G401 (cell line): ENCODE data around the gene NTSR2. TPM values are rescaled to one million over a fixed set of nuclear protein-coding genes. Genes with fewer than 3 reads are reported as not detected.
A peak's percentile ranks its signal among the peaks of the same experiment; 100 is the strongest.
"Not testable (repeated sequence)": the region's sequence is repeated elsewhere in the genome, so short reads cannot be mapped to it uniquely, and the experiment has no call there.

Experiments
- DNase-seq: peaks from one replicate; pipeline ENCODE4 v3.0.0-alpha.2; 2015; ENCODE audit warnings: low spot score
- in situ Hi-C: cut with HindIII; loops from 2 replicates; pipeline ENCODE4 v1.10.0; 2016; ENCODE audit warnings: low sequenced_read_pairs, mixed read lengths
- total RNA-seq: library from RNA; depleted of rRNA; stranded (reverse); fragments of >200 nt; shearing (Covaris generic); gene quantifications from 2 replicates; pipeline ENCODE4 v1.2.3, GENCODE V29; 2014

Gene NTSR2
- total RNA-seq, 1 experiment from 2014 or later, result not detected

GRCh38 chr2:11663427-11663826 lies 6.6 kb downstream of the NTSR2 start:
- DNase-seq, result no peak
- in situ Hi-C loops, result no loop called here

GRCh38 chr2:11662882-11663281 lies 7.1 kb downstream of the NTSR2 start:
- in situ Hi-C loops, result no loop called here
- DNase-seq, result no peak

- DNase-seq, result peak; percentile 41
- in situ Hi-C loops, result no loop called here
Measured at GRCh38 chr2:11661891-11662435, 8.0 kb downstream of the NTSR2 start.

GRCh38 chr2:11660396-11660795 lies 9.6 kb downstream of the NTSR2 start:
- in situ Hi-C loops, DNase-seq: not testable (repeated sequence)

- DNase-seq, result no peak
- in situ Hi-C loops, result no loop called here
Measured at GRCh38 chr2:11659851-11660250, 10.1 kb downstream of the NTSR2 start.

- no peak for DNase-seq
- in situ Hi-C loops, result no loop called here
Measured at GRCh38 chr2:11659115-11659475, 10.9 kb downstream of the NTSR2 start.

- in situ Hi-C loops, result no loop called here
- no peak for DNase-seq
Measured at GRCh38 chr2:11658208-11659114, 11.5 kb downstream of the NTSR2 start.

- no peak for DNase-seq
- in situ Hi-C loops, result no loop called here
Measured at GRCh38 chr2:11657646-11658045, 12.3 kb downstream of the NTSR2 start.

- no peak for DNase-seq
- in situ Hi-C loops, result no loop called here
Measured at GRCh38 chr2:11657195-11657594, 12.8 kb downstream of the NTSR2 start.

GRCh38 chr2:11656671-11657101 lies 13.3 kb downstream of the NTSR2 start:
- DNase-seq, result no peak
- in situ Hi-C loops, result no loop called here

- no peak for DNase-seq
- in situ Hi-C loops, result no loop called here
Measured at GRCh38 chr2:11656252-11656651, 13.7 kb downstream of the NTSR2 start.

- in situ Hi-C loops, result no loop called here
- DNase-seq, result no peak
Measured at GRCh38 chr2:11655495-11655894, 14.5 kb downstream of the NTSR2 start.

- in situ Hi-C loops, result no loop called here
Measured at GRCh38 chr2:11652553-11652952, 17.4 kb downstream of the NTSR2 start.

GRCh38 chr2:11651856-11652548 lies 18.0 kb downstream of the NTSR2 start:
- in situ Hi-C loops, result no loop called here
- no peak for DNase-seq

More at GRCh38 chr2:11652553-11652952, 17.4 kb downstream of the NTSR2 start:
- DNase-seq, result peak; percentile 47

GRCh38 chr2:11649093-11649492 lies 20.9 kb downstream of the NTSR2 start:
- DNase-seq, result no peak

GRCh38 chr2:11647834-11648600 lies 22.0 kb downstream of the NTSR2 start:
- in situ Hi-C loops, result no loop called here
- no peak for DNase-seq

More at GRCh38 chr2:11649093-11649492, 20.9 kb downstream of the NTSR2 start:
- in situ Hi-C loops, result no loop called here

- DNase-seq, result no peak
- in situ Hi-C loops, result no loop called here
Measured at GRCh38 chr2:11646530-11646929, 23.5 kb downstream of the NTSR2 start.

- in situ Hi-C loops, result no loop called here
- DNase-seq, result no peak
Measured at GRCh38 chr2:11644293-11644692, 25.7 kb downstream of the NTSR2 start.

GRCh38 chr2:11642972-11643371 lies 27.0 kb downstream of the NTSR2 start:
- no peak for DNase-seq
- in situ Hi-C loops, result no loop called here
